ENCODE data around the gene HIVEP3.

Gene HIVEP3

DNA sequence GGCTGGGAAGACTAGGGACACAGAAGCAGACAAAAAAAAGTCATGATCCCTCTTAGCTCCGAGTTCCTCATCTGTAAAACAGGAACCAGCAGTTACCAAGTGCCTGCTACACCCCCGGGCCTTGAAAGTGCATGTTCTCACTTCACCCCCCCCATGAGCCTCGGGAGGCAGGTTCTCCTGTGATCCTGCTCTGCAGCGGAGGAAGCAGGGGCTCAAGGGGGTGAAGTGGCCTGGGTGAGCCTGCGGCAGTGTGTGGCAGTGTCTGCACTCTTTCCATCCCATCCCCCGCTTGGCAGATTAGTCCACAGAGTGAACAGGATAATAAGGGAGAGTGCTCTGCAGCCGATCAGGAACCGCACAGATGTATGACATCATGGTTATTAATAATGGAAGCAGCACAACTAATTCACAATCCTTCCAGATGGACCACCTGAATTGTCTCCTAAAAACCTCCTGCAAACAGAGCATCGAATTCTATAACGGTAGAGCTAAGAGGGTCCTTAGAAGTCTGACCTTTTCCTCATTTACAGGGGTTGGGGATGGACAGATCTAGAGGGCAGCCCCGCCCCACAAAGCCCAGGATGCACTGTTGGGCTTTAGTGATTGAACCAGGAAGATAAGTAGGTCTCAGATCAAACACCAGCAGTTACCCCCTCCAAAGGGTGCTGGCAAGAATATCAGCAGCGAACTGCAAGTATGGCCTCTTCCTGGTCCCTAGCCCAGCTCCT, 260.1 kb downstream of the HIVEP3 start:
- DNase-seq (ENCODE audit: extremely low read depth, low read depth): no peak
- TF ChIP-seq, protein P1, sequence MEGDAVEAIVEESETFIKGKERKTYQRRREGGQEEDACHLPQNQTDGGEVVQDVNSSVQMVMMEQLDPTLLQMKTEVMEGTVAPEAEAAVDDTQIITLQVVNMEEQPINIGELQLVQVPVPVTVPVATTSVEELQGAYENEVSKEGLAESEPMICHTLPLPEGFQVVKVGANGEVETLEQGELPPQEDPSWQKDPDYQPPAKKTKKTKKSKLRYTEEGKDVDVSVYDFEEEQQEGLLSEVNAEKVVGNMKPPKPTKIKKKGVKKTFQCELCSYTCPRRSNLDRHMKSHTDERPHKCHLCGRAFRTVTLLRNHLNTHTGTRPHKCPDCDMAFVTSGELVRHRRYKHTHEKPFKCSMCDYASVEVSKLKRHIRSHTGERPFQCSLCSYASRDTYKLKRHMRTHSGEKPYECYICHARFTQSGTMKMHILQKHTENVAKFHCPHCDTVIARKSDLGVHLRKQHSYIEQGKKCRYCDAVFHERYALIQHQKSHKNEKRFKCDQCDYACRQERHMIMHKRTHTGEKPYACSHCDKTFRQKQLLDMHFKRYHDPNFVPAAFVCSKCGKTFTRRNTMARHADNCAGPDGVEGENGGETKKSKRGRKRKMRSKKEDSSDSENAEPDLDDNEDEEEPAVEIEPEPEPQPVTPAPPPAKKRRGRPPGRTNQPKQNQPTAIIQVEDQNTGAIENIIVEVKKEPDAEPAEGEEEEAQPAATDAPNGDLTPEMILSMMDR (IDR thresholded peaks at IDR 0.05; ENCODE audit: low read depth, low read length): no peak

- no peak for DNase-seq (ENCODE audit: extremely low read depth, low read depth)
Measured at GRCh38 chr1:41657679-41658295, 260.9 kb downstream of the HIVEP3 start.

DNA sequence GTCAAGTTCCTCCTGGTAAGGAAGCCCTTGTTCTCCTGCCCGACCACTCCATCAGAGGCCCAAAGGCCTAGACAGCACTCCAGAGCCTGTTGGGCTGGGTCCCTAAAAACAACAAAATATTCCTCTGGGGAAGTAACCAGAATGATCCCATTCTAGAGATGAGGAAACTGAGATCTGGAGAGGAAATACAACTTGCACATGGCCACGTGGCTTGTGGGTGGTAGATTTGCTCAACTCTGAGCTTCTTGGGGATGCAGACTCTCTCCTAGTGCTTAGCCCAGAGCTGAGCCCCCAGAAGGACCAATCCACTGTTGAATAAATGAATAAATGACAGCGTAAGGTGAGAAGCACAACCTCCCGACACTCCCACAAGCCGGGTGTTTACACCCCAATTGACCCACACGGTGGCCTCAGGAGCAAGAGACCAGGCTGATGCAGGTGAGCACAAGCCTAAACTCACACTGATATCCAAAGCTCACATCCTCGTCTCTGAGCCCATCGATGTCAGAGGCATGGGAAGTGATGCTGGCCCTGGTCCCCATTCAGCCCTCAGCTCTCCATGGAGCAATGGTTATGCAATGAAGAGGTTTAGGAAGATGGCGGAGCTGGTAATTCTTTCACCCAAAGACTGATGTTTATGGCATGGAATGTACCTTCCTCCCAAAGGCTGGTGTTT, 261.8 kb downstream of the HIVEP3 start:
- DNase-seq (ENCODE audit: extremely low read depth, low read depth): no peak
- TF ChIP-seq, protein P1 (IDR thresholded peaks at IDR 0.05; ENCODE audit: low read depth, low read length): no peak

More at GRCh38 chr1:41657679-41658295, 260.9 kb downstream of the HIVEP3 start:
- TF ChIP-seq, protein P1 (IDR thresholded peaks at IDR 0.05; ENCODE audit: low read depth, low read length): no peak

DNA sequence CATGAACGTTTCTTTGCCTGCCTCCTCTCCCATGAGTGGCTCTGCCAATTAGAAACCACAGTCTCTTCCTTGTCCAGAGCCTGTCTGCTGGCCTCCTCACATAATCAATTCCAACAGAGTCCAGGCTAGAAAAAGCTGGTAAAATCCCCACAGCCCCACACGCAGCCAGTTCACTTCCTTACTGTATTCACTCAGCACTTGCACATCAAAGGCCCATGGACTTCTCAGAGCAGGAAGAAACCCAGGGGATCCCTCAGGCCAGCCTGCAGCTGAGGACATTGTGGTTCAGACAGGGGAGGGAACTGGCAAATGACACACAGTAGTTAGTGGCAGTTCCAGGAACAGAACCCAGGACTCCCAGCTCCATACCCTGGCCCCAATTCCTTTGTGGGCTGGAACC, 262.7 kb downstream of the HIVEP3 start:
- TF ChIP-seq, protein P1 (IDR thresholded peaks at IDR 0.05; ENCODE audit: low read depth, low read length): no peak
- DNase-seq (ENCODE audit: extremely low read depth, low read depth): no peak

- TF ChIP-seq, protein P1 (IDR thresholded peaks at IDR 0.05; ENCODE audit: low read depth, low read length): no peak
- DNase-seq (ENCODE audit: extremely low read depth, low read depth): no peak
Measured at GRCh38 chr1:41655632-41656031, 263.1 kb downstream of the HIVEP3 start.

DNA sequence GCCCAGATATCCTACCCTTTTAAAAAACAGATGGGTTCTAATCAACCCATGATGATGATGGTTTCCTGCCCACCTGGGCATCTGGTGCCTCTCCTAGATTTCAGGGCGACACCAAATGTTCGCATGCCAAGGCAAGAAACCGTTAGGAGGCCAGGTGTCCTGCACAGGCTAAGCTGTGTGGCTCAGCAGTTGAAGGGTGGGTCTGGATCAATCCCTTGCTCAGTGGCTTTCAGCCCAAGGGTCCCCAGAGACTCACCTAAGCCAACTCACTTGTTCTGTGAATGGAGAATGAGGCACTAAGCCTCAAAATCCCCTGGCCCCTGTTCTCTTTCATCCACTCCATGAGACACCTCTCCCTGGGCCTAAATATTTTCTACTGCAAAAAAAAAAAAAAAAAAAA, 265.1 kb downstream of the HIVEP3 start:
- no peak for DNase-seq (ENCODE audit: extremely low read depth, low read depth)
- TF ChIP-seq, protein P1 (IDR thresholded peaks at IDR 0.05; ENCODE audit: low read depth, low read length): no peak

Measured in AG09319 (cell line).